Muscle of arm (tissue), 14 donors: ENCODE data around the gene SNAPC4. TPM values are rescaled to one million over a fixed set of nuclear protein-coding genes. Genes with fewer than 3 reads are reported as not detected.

Source experiments
- DNase-seq: peaks from one replicate; pipeline ENCODE4 v3.0.0-alpha.2; 2013
- long read RNA-seq, 11 donors: transcript quantifications; one replicate each; lab custom pipeline, GENCODE V29; 2026
- polyA plus RNA-seq, 12 donors: library from polyadenylated mRNA; unstranded; fragments of 120-200 nt; gene quantifications; one replicate each; pipeline ENCODE4 v1.2.1, GENCODE V29; 2013; ENCODE audit not compliant: insufficient read length in 12 of 12

SNAPC4 gene, protein sequence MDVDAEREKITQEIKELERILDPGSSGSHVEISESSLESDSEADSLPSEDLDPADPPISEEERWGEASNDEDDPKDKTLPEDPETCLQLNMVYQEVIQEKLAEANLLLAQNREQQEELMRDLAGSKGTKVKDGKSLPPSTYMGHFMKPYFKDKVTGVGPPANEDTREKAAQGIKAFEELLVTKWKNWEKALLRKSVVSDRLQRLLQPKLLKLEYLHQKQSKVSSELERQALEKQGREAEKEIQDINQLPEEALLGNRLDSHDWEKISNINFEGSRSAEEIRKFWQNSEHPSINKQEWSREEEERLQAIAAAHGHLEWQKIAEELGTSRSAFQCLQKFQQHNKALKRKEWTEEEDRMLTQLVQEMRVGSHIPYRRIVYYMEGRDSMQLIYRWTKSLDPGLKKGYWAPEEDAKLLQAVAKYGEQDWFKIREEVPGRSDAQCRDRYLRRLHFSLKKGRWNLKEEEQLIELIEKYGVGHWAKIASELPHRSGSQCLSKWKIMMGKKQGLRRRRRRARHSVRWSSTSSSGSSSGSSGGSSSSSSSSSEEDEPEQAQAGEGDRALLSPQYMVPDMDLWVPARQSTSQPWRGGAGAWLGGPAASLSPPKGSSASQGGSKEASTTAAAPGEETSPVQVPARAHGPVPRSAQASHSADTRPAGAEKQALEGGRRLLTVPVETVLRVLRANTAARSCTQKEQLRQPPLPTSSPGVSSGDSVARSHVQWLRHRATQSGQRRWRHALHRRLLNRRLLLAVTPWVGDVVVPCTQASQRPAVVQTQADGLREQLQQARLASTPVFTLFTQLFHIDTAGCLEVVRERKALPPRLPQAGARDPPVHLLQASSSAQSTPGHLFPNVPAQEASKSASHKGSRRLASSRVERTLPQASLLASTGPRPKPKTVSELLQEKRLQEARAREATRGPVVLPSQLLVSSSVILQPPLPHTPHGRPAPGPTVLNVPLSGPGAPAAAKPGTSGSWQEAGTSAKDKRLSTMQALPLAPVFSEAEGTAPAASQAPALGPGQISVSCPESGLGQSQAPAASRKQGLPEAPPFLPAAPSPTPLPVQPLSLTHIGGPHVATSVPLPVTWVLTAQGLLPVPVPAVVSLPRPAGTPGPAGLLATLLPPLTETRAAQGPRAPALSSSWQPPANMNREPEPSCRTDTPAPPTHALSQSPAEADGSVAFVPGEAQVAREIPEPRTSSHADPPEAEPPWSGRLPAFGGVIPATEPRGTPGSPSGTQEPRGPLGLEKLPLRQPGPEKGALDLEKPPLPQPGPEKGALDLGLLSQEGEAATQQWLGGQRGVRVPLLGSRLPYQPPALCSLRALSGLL (N-terminal part only)
- 10 to 100 TPM in 1 of 12 donors, 1 to 10 TPM in 10, not detected in 1; 4.8 to 10.2 (median 5.6) TPM for polyA plus RNA-seq
- long read RNA-seq, donor 1, result 0 reads
- long read RNA-seq, donor 2, result 0 reads
- long read RNA-seq, donor 3, result 0 reads
- long read RNA-seq, donor 4, result 0 reads
- long read RNA-seq, donor 5, result 0 reads
- long read RNA-seq, donor 6, result 0 reads
- long read RNA-seq, donor 7, result 0 reads
- long read RNA-seq, donor 8, result 0 reads
- long read RNA-seq, donor 9, result 0 reads
- long read RNA-seq, donor 10, result 0 reads
- long read RNA-seq, donor 11, result 0 reads

DNA sequence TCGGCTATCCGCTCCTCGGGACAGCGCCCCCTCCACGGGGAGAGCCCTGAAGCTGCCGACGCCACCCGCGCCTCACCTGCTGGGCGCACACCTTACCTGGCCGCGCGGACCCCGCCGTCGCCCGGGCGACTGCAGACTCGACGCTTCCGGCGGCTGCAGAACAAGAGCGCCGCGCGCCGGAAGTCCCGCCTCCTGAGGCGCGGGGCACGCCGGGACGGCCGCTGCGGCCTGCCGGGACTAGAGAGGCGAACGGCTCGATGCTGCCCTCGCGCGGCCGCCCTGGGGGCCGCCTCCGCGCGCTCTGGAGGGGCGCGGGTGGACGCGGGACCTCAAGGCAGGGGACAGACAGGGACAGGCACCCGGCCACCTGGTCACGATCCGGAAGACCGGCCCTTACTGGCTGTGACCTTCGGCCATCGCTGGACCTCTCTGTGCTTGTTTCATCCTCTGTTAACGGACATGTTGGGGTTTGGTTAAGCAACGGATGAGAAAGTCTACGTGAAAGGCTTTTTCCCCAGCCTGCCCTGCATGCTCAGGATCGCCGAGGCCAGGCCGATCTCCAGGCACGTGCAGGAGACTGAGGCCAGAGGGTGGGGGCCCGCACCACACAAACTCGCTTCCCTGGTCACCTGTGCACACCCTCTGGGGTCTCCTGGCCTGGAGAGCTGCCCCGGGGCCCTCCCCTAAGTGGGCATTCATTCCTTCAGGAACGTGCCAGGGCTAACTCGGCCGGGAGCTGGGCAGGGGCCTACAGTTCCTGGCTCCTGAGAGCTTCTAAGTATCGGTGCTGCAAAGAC lies at the start of gene SNAPC4:
Gene SNAPC4 (minus strand): TSS at position 133 of the 797 bp plus-strand sequence. CDS start 1,742 bp downstream, outside the sequence.
- peak; percentile 86 for DNase-seq

- DNase-seq, result no peak
Measured at GRCh38 chr9:136448655-136449054, 48.7 kb upstream of the SNAPC4 start.

DNA sequence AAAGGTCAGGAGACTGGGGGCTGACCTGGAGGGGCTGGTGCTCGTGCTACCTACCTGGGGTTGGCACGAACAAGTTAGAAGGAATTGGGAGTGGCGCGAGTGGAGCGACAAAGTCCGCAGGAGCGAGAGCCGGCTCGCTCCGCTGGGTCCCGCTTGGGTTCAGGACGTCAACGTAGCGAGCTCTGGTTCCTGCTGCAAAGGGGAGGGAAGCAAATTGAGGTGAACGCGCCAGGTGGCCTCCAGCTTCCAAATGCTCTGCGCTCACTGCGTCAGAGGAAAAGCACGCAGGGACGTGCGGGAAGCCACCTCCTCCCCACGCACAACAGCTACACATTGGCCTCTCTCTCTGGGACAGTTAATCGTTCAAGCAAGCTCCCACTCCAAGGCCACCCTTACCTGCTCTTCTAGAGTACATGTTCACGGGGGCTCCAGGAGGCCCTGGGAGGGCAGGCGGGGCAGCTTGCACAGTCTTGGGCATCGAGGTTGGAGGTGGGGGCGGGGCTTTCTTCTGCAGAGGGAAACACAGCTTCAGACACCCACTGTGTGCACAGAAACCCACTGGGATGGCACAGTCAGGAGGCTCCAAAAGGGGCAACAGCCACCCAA lies 47.3 kb upstream of the SNAPC4 start:
- no peak for DNase-seq

GRCh38 chr9:136445799-136446198 lies 45.8 kb upstream of the SNAPC4 start:
- DNase-seq, result no peak

DNA sequence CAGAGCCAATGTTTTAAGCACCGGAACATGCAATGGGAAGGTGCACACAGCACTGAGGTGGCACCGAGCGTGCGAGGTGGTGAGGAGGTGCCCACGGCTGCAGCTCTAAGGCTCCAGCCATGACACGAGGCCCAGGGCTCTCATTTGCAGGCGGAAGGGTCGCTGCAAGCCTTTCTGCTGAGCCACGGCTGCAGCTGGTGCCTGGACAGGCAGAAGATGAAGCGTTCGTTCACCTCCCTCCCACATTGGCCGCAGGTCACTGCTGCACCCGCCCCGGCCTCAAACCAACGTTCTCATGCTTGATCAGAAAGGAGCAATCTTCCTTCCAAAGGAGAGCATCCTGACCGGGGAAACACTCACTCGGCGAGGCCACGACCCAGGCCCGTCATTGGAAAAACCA lies 44.1 kb upstream of the SNAPC4 start:
- DNase-seq, result no peak

- DNase-seq, result no peak
Measured at GRCh38 chr9:136443687-136444086, 43.7 kb upstream of the SNAPC4 start.

GRCh38 chr9:136443087-136443486 lies 43.1 kb upstream of the SNAPC4 start:
- DNase-seq, result no peak

DNA sequence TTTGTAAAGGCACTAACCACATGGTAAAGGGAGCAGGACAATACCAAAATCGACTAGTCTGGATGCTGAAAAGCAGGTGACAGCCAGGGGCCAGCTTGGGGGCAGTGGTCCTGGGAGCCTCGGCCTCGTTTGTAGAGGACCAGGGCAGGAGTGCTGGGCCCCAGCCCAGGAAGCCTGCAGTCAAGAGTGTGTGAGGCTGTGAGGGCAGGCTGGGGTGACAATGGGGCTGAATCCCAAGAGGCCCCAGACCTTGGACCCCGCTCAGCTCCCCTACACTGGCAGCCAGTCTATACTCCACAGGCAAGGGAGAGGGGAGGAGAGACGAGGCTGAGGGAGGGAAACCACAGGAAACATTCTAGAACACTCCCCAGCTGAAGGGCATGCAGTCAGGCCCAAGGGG lies 42.3 kb upstream of the SNAPC4 start:
- DNase-seq, result no peak

GRCh38 chr9:136441681-136442245 lies 41.8 kb upstream of the SNAPC4 start:
- no peak for DNase-seq

- DNase-seq, result no peak
Measured at GRCh38 chr9:136441191-136441680, 41.3 kb upstream of the SNAPC4 start.

GRCh38 chr9:136439481-136440408 lies 39.8 kb upstream of the SNAPC4 start, which contains the start of gene INPP5E:
Gene INPP5E, minus strand, starts transcription at chr9:136439845. Its CDS starts 426 bp downstream, at chr9:136439419.
- DNase-seq, result peak; percentile 73

GRCh38 chr9:136438548-136439480 lies 38.8 kb upstream of the SNAPC4 start:
- DNase-seq, result no peak

DNA sequence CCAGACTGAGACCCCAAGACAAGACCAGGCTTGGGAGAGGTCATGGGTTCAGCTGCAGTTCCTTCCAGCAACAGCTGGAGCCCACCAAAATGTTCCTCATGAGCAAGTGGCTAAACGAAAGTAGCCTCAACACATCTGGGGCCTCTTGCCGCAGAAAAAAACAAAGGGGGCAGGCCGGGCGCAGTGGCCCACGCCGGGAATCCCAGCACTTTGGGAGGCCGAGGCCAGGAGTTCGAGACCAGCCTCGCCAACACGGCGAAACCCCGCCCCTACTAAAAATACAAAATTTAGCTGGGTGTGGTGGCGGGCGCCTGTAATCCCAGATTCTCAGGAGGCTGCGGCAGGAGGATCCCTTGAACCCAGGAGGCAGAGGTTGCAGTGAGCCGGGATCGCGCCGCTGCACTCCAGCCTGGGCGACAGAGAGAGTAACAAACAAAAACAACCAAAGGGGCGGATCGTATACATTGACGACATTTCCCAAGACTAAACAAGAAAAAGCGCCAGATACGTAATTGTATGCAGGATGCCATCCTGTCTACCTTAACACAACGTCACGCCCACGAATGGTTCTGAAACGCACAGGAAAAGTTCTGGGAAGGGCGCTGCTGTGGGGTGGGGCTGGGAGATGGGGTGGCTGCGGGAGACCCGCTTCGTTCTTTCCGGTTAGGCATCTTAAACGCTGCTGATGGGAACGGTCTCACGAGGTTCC lies 38.0 kb upstream of the SNAPC4 start:
- no peak for DNase-seq

- peak; percentile 43 for DNase-seq
Measured at GRCh38 chr9:136437430-136437829, 37.5 kb upstream of the SNAPC4 start.

- DNase-seq, result no peak
Measured at GRCh38 chr9:136436055-136436634, 36.2 kb upstream of the SNAPC4 start.
